GM23338 (cell line): ENCODE results near the gene U2SURP. TPM values are rescaled to one million over a fixed set of nuclear protein-coding genes. Genes with fewer than 3 reads are reported as not detected.

ENCODE experiments used
- ATAC-seq: fragments of 200-7000 bp; cut with Tn5 transposase; 3 replicates; pipeline ENCODE4 v1.9.1; 2020
- DNase-seq: peaks from one replicate; pipeline ENCODE4 v3.0.0-alpha.2; 2015; ENCODE audit warnings: low spot score
- H2AFZ ChIP-seq: fragments of 200-600 bp; sonication (generic); 2 replicates; pipeline ENCODE4 v1.8.0; 2016; ENCODE audit warnings: antibody characterized with exemption, mild to moderate bottlenecking, moderate library complexity
- H3F3A ChIP-seq: fragments of 200-600 bp; sonication (generic); replicated peaks from 2 replicates; pipeline ENCODE4 v1.8.0; 2017; ENCODE audit warnings: antibody characterized with exemption, mixed run types, low read depth
- H3K27ac ChIP-seq: fragments of 200-600 bp; sonication (generic); 2 replicates; pipeline ENCODE4 v1.6.1; 2016; ENCODE audit warnings: low read depth
- H3K27me3 ChIP-seq: fragments of 200-600 bp; sonication (generic); 2 replicates; pipeline ENCODE4 v1.8.0; 2016; ENCODE audit warnings: mild to moderate bottlenecking, mixed run types, moderate library complexity; ENCODE audit not compliant: insufficient read depth
- H3K36me3 ChIP-seq: fragments of 200-600 bp; sonication (generic); 2 replicates; pipeline ENCODE4 v1.8.0; 2016; ENCODE audit warnings: mild to moderate bottlenecking; ENCODE audit not compliant: insufficient read depth
- H3K4me1 ChIP-seq: fragments of 200-600 bp; sonication (generic); 2 replicates; pipeline ENCODE4 v1.8.0; 2016; ENCODE audit warnings: mild to moderate bottlenecking, moderate library complexity; ENCODE audit not compliant: insufficient read depth
- H3K4me2 ChIP-seq: fragments of 200-600 bp; sonication (generic); 2 replicates; pipeline ENCODE4 v1.7.1; 2017; ENCODE audit warnings: mixed run types
- H3K4me3 ChIP-seq: fragments of 200-600 bp; sonication (generic); 2 replicates; pipeline ENCODE4 v1.6.1; 2016; ENCODE audit warnings: mixed run types
- H3K79me2 ChIP-seq: fragments of 200-600 bp; sonication (generic); replicated peaks from 2 replicates; pipeline ENCODE4 v1.8.0; 2017; ENCODE audit warnings: mild to moderate bottlenecking; ENCODE audit not compliant: insufficient read depth
- H3K9me2 ChIP-seq: fragments of 200-600 bp; sonication (generic); 2 replicates; pipeline ENCODE4 v1.8.0; 2017; ENCODE audit not compliant: insufficient read depth
- H4K20me1 ChIP-seq: fragments of 200-600 bp; sonication (generic); replicated peaks from 2 replicates; pipeline ENCODE4 v1.8.0; 2017; ENCODE audit warnings: mild to moderate bottlenecking; ENCODE audit not compliant: insufficient read depth
- H3K27ac Mint-ChIP-seq: 2 replicates; pipeline ENCODE4 v1.8.0; 2020; ENCODE audit warnings: inconsistent platforms, mild to moderate bottlenecking, moderate library complexity, mixed read lengths
- H3K27me3 Mint-ChIP-seq: 3 replicates; pipeline ENCODE4 v1.8.0; 2022; ENCODE audit warnings: low read depth, mild to moderate bottlenecking, moderate library complexity, mixed read lengths, inconsistent platforms; ENCODE audit not compliant: insufficient read depth, poor library complexity
- H3K36me3 Mint-ChIP-seq: 3 replicates; pipeline ENCODE4 v1.8.0; 2021; ENCODE audit warnings: low read depth, mild to moderate bottlenecking, inconsistent platforms, moderate library complexity, mixed read lengths
- H3K4me1 Mint-ChIP-seq: 3 replicates; pipeline ENCODE4 v1.8.0; 2020; ENCODE audit warnings: mild to moderate bottlenecking, inconsistent platforms, mixed read lengths
- H3K4me3 Mint-ChIP-seq: 3 replicates; pipeline ENCODE4 v1.8.0; 2021; ENCODE audit warnings: moderate library complexity, mild to moderate bottlenecking, inconsistent platforms, mixed read lengths
- H3K9me3 Mint-ChIP-seq: 3 replicates; pipeline ENCODE4 v1.8.0; 2020; ENCODE audit warnings: moderate library complexity, mild to moderate bottlenecking, inconsistent platforms, mixed read lengths
- CREB1 ChIP-seq: fragments of 250-450 bp; sonication (Bioruptor Pico); IDR thresholded peaks from 2 replicates; pipeline ENCODE4 v1.5.0; 2020; ENCODE audit warnings: low read depth, mild to moderate bottlenecking, moderate library complexity
- CTCF ChIP-seq, 2 experiments: fragments of 200-600 bp in 1 of 2; sonication (generic) in 1 of 2; conservative IDR thresholded peaks; 2 replicates each; pipeline versions ENCODE4 v1.5.1 to v1.6.1; 2016 to 2017; ENCODE audit warnings: antibody characterized with exemption in 2 of 2, low read depth in 2 of 2, mild to moderate bottlenecking in 2 of 2, moderate library complexity in 1 of 2
- ETS1 ChIP-seq: IDR thresholded peaks from 2 replicates; pipeline ENCODE4 v1.6.1; 2016; ENCODE audit warnings: antibody characterized with exemption
- EZH2phosphoT487 ChIP-seq: fragments of 200-600 bp; sonication (generic); IDR thresholded peaks from one replicate; pipeline ENCODE4 v1.8.1; 2018; ENCODE audit warnings: antibody characterized with exemption; ENCODE audit not compliant: unreplicated experiment
- JUNB ChIP-seq: IDR thresholded peaks from one replicate; pipeline ENCODE4 v1.6.1; 2016; ENCODE audit warnings: antibody characterized with exemption; ENCODE audit not compliant: unreplicated experiment
- NANOG ChIP-seq: IDR thresholded peaks from 2 replicates; pipeline ENCODE4 v1.6.1; 2016; ENCODE audit warnings: antibody characterized with exemption, borderline replicate concordance
- REST ChIP-seq: IDR thresholded peaks from one replicate; pipeline ENCODE4 v1.6.1; 2018; ENCODE audit warnings: antibody characterized with exemption; ENCODE audit not compliant: unreplicated experiment
- STAT1 ChIP-seq: IDR thresholded peaks from one replicate; pipeline ENCODE4 v1.6.1; 2016; ENCODE audit warnings: antibody characterized with exemption; ENCODE audit not compliant: unreplicated experiment
- ZNF114 ChIP-seq: fragments of 250-450 bp; sonication (Bioruptor Pico); IDR thresholded peaks from 2 replicates; pipeline ENCODE4 v1.5.0; 2020; ENCODE audit warnings: mild to moderate bottlenecking, moderate library complexity
- ZNF331 ChIP-seq: fragments of 250-450 bp; sonication (Bioruptor Pico); IDR thresholded peaks from 2 replicates; pipeline ENCODE4 v1.5.0; 2020; ENCODE audit warnings: low read depth, mild to moderate bottlenecking, moderate library complexity
- ZNF462 ChIP-seq: fragments of 250-450 bp; sonication (Bioruptor Pico); IDR thresholded peaks from 2 replicates; pipeline ENCODE4 v1.5.0; 2020; ENCODE audit warnings: mild to moderate bottlenecking, moderate library complexity
- polyA plus RNA-seq: library from polyadenylated mRNA; unstranded; fragments of >200 nt; fragmentation: Nextera tagmentation; extraction: Ambion mirVana; gene quantifications from 2 replicates; pipeline ENCODE4 v1.2.1, GENCODE V29; 2016
- total RNA-seq: library from RNA; depleted of rRNA; stranded (reverse); fragments of >200 nt; shearing (Covaris generic); gene quantifications from 2 replicates; pipeline ENCODE4 v1.2.3, GENCODE V29; 2014

Gene U2SURP
- total and polyA plus RNA-seq, 2 experiments from 2014 or later, result 116 to 372 TPM

GRCh38 chr3:143095813-143096212 is 94.4 kb downstream of the U2SURP start (continued):
- TF ChIP-seq ETS1 (no peak), ZNF114 (CRISPR knock-in tag) (no peak), ZNF331 (CRISPR knock-in tag) (no peak), CREB1 (CRISPR knock-in tag) (no peak)

- no peak for ATAC-seq
- peaks cover 1% of the 10 kb centered on the region for H3K27me3 Mint-ChIP-seq
- no peak overlapping the region for H2AFZ ChIP-seq
- TF ChIP-seq ZNF331 (CRISPR knock-in tag) (no peak), ZNF462 (CRISPR knock-in tag) (no peak), CTCF (conservative IDR thresholded peaks at IDR 0.05; ENCODE audit: low read depth in 2 of 2) (no peak), JUNB (no peak), REST (no peak), CREB1 (CRISPR knock-in tag) (no peak), NANOG (no peak), EZH2phosphoT487 (no peak), STAT1 (no peak)
Measured at GRCh38 chr3:143098032-143098764, 96.8 kb downstream of the U2SURP start.

More at GRCh38 chr3:143098032-143098764, 96.8 kb downstream of the U2SURP start:
- Histone ChIP-seq H3K79me2 (no peaks in the 10 kb centered on the region), H3K27me3 (no peaks in the 10 kb centered on the region), H4K20me1 (no peaks in the 10 kb centered on the region), H3K27ac (no peak overlapping the region), H3K36me3 (no peaks in the 10 kb centered on the region), H3F3A (no peaks in the 10 kb centered on the region), H3K9me2 (no peaks in the 10 kb centered on the region), H3K4me3 (no peak overlapping the region), H3K4me1 (no peaks in the 10 kb centered on the region), H3K4me2 (no peak overlapping the region)
- Mint-ChIP-seq H3K36me3 (peaks cover 12% of the 10 kb centered on the region; the same call in 2 of the 3 replicates), H3K4me3 (no peak overlapping the region), H3K9me3 (peaks cover 33% of the 10 kb centered on the region), H3K27ac (no peak overlapping the region), H3K4me1 (peaks cover 3% of the 10 kb centered on the region; the same call in 1 of the 3 replicates)
- DNase-seq, result no peak
